Glutamatergic neuron (in vitro differentiated cells): ENCODE measurements around the gene OTX1. TPM values are rescaled to one million over a fixed set of nuclear protein-coding genes. Genes with fewer than 3 reads are reported as not detected.

Source experiments
- DNase-seq: peaks from one replicate; pipeline ENCODE4 v3.0.0; 2022
- H3K27ac Mint-ChIP-seq: one replicate; pipeline ENCODE4 v1.8.0; 2020; ENCODE audit warnings: mild to moderate bottlenecking, mixed read lengths, inconsistent platforms; ENCODE audit not compliant: unreplicated experiment
- H3K27me3 Mint-ChIP-seq: one replicate; pipeline ENCODE4 v1.8.0; 2020; ENCODE audit warnings: mild to moderate bottlenecking, moderate library complexity, mixed read lengths, inconsistent platforms; ENCODE audit not compliant: unreplicated experiment
- H3K36me3 Mint-ChIP-seq: one replicate; pipeline ENCODE4 v1.8.0; 2020; ENCODE audit warnings: mild to moderate bottlenecking, mixed read lengths, inconsistent platforms; ENCODE audit not compliant: unreplicated experiment
- H3K4me1 Mint-ChIP-seq: one replicate; pipeline ENCODE4 v1.8.0; 2020; ENCODE audit warnings: mild to moderate bottlenecking, low read depth, mixed read lengths, inconsistent platforms; ENCODE audit not compliant: unreplicated experiment
- H3K4me3 Mint-ChIP-seq: one replicate; pipeline ENCODE4 v1.8.0; 2020; ENCODE audit warnings: mild to moderate bottlenecking, mixed read lengths, inconsistent platforms; ENCODE audit not compliant: unreplicated experiment
- H3K9me3 Mint-ChIP-seq: one replicate; pipeline ENCODE4 v1.8.0; 2020; ENCODE audit warnings: mild to moderate bottlenecking, moderate library complexity, mixed read lengths, inconsistent platforms; ENCODE audit not compliant: unreplicated experiment
- long read RNA-seq: library from polyadenylated mRNA; unstranded; transcript quantifications from one replicate; pipeline ENCODE4 v2.0.0, GENCODE V29; 2020; ENCODE audit not compliant: unreplicated experiment
- total RNA-seq: library from RNA; stranded (reverse); fragmentation: NEBNext Ultra II Directional; extraction: Animal tissue kit (Norgen Biotek cat#: 25700); gene quantifications from one replicate; pipeline ENCODE4 v1.2.1, GENCODE V29; 2021; ENCODE audit not compliant: unreplicated experiment
- TF ChIP-seq, protein P1 (sequence below): fragments of 200-600 bp; sonication (generic); IDR thresholded peaks from one replicate; pipeline ENCODE4 v1.5.0; 2021; ENCODE audit not compliant: partially characterized antibody, unreplicated experiment

OTX1 gene
- 0.15 TPM for total RNA-seq
- long read RNA-seq: 0 reads

DNA sequence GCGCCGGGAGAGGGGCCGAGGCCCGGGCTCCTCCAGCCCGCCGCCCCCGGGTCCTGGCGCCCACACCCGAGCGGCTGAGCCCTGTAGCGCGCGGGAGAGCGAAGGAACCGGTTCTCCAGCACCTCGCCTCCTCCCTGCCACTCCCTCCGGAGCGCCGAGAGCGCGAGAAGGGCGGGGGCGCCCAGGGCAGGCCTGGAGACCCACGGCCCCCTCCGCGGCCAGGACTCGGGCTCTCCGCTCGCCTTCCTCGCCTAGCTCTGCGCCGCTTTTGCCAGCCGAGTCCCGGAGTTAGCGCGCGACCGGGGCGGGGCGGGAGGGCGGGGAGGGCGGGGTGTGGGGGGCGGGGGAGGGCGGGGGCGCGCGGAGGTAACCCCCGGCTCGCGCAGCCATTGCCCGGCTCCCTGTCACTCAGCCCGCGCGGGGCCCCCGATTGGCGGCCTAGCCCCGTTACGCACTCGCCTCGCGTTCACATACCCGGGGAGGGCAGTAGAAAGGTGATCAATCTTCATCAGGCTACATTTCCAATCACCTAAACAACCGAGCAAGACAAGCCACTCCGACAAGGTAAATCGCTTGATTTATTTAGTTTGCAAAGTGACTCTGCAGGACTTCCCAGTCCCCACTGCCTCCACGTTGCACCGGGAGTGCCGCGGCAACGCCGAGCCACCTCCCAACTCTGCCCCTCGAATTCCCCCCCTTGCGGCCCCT lies at the start of gene OTX1:
Gene OTX1 (plus strand): TSS at position 497 of the 708 bp plus-strand sequence. CDS start 2,161 bp downstream, outside the sequence.
- peak within 1 kb of the TSS; percentile 87 for H3K4me3 Mint-ChIP-seq
- TF ChIP-seq, protein P1, sequence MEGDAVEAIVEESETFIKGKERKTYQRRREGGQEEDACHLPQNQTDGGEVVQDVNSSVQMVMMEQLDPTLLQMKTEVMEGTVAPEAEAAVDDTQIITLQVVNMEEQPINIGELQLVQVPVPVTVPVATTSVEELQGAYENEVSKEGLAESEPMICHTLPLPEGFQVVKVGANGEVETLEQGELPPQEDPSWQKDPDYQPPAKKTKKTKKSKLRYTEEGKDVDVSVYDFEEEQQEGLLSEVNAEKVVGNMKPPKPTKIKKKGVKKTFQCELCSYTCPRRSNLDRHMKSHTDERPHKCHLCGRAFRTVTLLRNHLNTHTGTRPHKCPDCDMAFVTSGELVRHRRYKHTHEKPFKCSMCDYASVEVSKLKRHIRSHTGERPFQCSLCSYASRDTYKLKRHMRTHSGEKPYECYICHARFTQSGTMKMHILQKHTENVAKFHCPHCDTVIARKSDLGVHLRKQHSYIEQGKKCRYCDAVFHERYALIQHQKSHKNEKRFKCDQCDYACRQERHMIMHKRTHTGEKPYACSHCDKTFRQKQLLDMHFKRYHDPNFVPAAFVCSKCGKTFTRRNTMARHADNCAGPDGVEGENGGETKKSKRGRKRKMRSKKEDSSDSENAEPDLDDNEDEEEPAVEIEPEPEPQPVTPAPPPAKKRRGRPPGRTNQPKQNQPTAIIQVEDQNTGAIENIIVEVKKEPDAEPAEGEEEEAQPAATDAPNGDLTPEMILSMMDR: no peak
- H3K9me3 Mint-ChIP-seq: peaks cover 20% of the 10 kb centered on the region
- H3K27ac Mint-ChIP-seq: peak within 1 kb of the TSS; percentile 38
- peaks cover 5% of the 10 kb centered on the region for H3K36me3 Mint-ChIP-seq
- H3K4me1 Mint-ChIP-seq: peaks cover 5% of the 10 kb centered on the region
- peaks cover 47% of the 10 kb centered on the region for H3K27me3 Mint-ChIP-seq
- DNase-seq: peak; percentile 46

DNA sequence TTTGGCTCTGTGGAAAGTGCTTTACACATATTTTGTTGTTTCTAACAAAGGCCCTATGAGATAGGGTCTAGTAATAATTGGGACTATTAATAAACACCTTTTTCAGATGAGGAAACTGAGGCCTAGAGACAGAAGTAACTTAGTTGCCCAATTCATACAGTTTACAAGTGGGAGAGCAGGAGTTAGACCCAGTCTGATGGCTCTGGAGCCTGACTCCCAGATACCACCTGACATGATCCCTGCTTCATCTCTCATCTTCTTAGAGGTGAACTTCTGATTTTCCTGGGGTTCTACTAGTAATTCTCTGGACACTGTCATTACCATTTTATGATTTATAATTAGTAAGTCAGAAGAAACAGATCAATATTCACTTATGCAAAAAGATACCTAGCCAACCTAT lies 49.1 kb upstream of the OTX1 start:
- DNase-seq: no peak
- TF ChIP-seq, protein P1: no peak
- Mint-ChIP-seq H3K4me1 (no peaks in the 10 kb centered on the region), H3K27ac (no peak overlapping the region), H3K27me3 (no peaks in the 10 kb centered on the region), H3K9me3 (no peaks in the 10 kb centered on the region), H3K36me3 (peaks cover 4% of the 10 kb centered on the region), H3K4me3 (no peak overlapping the region)

DNA sequence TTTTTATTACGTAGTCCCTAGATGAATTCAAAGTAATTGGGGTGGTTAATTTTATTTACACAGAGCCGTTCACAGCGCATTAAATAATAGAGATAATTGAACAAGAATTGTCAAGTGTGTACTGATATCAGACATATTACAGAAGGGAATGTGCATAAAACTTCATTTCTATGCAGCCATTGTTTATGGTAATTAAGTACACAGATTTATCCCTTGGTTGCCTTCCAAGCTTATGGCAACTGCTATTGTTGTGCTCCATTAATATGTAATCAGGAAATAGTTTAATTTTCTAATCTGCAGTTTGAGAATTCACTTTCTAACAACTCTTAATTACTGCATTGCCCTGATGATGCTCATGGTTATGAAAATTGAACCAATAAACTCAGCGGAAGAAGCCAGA lies 47.3 kb upstream of the OTX1 start:
- no peak overlapping the region for H3K4me3 Mint-ChIP-seq
- H3K27me3 Mint-ChIP-seq: no peaks in the 10 kb centered on the region
- H3K9me3 Mint-ChIP-seq: no peaks in the 10 kb centered on the region
- TF ChIP-seq, protein P1: no peak
- DNase-seq: no peak
- no peaks in the 10 kb centered on the region for H3K4me1 Mint-ChIP-seq
- peaks cover 4% of the 10 kb centered on the region for H3K36me3 Mint-ChIP-seq
- H3K27ac Mint-ChIP-seq: no peak overlapping the region

DNA sequence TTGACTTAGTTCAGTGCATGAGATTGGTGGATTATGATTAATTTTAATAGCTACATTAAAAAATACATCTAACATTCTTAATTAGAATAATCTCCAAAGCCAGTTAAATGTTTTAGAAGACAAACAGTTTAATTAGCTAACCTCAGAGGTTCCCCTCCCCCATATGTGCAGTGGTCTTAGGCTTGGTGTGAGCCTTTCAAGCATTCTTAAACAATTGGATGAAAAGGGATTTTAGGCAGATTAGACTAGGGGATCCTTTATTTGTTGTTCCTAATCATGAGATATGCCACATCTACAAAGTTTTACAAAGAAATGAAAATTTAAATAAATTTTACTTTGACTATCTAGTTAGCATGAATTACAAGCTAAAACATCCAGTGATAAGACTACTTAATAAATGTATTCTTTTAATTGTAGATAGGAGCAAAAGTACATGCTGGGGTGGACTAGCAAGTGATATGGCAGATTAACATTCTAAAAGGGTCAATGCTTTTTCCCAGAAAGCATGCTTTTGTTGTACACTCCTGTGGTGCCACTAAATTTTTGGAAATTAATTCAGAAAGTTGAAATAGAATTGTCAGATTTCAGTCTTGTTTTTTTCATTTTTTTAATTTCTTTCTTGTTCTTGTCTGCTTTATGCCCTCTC lies 42.7 kb upstream of the OTX1 start:
- no peak overlapping the region for H3K4me3 Mint-ChIP-seq
- H3K27me3 Mint-ChIP-seq: no peaks in the 10 kb centered on the region
- no peaks in the 10 kb centered on the region for H3K36me3 Mint-ChIP-seq
- H3K27ac Mint-ChIP-seq: no peak overlapping the region
- H3K4me1 Mint-ChIP-seq: no peaks in the 10 kb centered on the region
- H3K9me3 Mint-ChIP-seq: no peaks in the 10 kb centered on the region
- no peak for DNase-seq
- TF ChIP-seq, protein P1: no peak

DNA sequence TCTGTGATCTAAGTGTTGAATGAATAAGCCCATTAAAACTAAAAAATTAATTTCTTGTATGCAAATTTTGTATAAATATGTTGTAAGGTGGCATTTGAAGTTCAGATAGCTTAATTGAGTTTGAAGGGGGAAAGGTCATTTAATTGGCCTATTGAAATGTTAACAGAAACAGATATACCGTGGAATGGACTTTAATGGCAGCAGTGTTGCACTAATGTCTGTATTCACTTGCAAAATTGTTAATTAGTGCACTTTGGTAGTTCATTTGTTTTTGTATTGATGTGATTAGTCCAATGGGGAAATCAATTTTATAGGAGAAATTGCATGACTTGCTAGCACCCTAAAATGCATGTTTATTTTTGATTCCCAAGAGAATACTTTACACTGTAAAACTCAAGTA lies 41.8 kb upstream of the OTX1 start:
- Mint-ChIP-seq H3K27me3 (no peaks in the 10 kb centered on the region), H3K9me3 (no peaks in the 10 kb centered on the region), H3K36me3 (no peaks in the 10 kb centered on the region), H3K27ac (no peak overlapping the region), H3K4me1 (no peaks in the 10 kb centered on the region), H3K4me3 (no peak overlapping the region)
- DNase-seq: no peak
- TF ChIP-seq, protein P1: no peak
